ENCODE measurements around the gene TAF1D.

DNA sequence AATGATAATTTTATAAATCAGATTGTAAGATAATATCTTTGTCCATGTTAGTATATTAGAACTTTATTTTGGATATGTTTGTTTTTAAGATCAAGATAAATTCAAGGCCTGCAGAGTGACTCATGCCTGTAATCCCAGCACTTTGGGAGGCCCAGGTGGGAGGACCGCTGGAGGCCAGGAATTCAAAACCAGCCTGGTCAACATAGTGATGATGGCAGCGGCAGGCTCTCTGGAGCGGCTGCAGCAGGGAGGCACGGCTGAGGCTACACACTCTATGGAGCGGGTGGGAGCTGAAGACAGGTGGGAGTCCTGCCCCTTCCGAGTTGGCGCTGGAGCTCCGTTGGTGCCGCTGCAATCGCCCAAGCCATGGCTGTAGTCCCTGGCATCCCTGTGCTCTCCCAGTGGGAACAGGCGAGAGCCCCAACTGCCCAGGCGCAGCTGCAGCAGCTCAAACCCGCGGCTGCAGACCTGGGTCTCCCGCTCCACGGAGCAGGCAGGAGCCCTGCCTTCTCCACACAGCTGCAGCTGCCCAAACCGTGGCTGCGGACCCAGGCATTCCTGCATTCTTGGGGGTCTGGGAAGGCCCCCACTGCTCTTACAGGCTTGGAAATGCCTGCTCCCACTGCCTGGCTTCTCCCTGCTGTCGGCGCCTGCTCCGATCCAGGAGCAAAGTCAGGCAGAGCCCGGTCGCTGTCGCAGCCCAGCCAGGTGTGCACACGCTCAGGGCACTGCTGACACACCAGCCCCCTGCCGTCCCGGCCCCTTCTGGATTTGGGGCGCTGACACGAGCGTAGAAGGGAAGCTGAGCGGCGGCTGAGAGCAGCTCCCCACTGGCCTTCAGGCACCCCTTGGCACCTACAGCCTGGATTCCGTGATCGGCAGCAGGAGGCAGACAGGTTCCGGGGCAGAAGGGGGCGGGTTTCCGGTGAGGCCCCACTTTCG lies 16.9 kb upstream of the TAF1D start:
- TF ChIP-seq, protein P1, sequence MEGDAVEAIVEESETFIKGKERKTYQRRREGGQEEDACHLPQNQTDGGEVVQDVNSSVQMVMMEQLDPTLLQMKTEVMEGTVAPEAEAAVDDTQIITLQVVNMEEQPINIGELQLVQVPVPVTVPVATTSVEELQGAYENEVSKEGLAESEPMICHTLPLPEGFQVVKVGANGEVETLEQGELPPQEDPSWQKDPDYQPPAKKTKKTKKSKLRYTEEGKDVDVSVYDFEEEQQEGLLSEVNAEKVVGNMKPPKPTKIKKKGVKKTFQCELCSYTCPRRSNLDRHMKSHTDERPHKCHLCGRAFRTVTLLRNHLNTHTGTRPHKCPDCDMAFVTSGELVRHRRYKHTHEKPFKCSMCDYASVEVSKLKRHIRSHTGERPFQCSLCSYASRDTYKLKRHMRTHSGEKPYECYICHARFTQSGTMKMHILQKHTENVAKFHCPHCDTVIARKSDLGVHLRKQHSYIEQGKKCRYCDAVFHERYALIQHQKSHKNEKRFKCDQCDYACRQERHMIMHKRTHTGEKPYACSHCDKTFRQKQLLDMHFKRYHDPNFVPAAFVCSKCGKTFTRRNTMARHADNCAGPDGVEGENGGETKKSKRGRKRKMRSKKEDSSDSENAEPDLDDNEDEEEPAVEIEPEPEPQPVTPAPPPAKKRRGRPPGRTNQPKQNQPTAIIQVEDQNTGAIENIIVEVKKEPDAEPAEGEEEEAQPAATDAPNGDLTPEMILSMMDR (IDR thresholded peaks at IDR 0.05), result no peak
- TF ChIP-seq POLR2AphosphoS5 (IDR thresholded peaks at IDR 0.05; ENCODE audit: low read depth, low read length), result no peak
- no peak for TF ChIP-seq TCF7L2 (IDR thresholded peaks at IDR 0.05; ENCODE audit: low read depth, low read length)
- TF ChIP-seq SIN3A (IDR thresholded peaks at IDR 0.05; ENCODE audit: borderline replicate concordance, insufficient read depth, low read depth, low read length), result no peak
